Mucosa of descending colon (tissue), 3 donors: Measurements from ENCODE around the gene PCGF1. TPM values are rescaled to one million over a fixed set of nuclear protein-coding genes. Genes with fewer than 3 reads are reported as not detected.

Experiments
- ATAC-seq: fragments of 200-7000 bp; cut with Tn5 transposase; one replicate; pipeline ENCODE4 v1.9.1; 2020; ENCODE audit warnings: mild to moderate bottlenecking, moderate library complexity
- DNase-seq, 3 donors: peaks; one replicate each; pipeline ENCODE4 v3.0.0-alpha.2; 2020
- H3K36me3 ChIP-seq: fragments of 200-600 bp; one replicate; pipeline ENCODE4 v1.8.0; 2021; ENCODE audit warnings: low read depth, mild to moderate bottlenecking
- H3K4me1 ChIP-seq: fragments of 200-600 bp; one replicate; pipeline ENCODE4 v1.8.0; 2021; ENCODE audit warnings: low read depth, mild to moderate bottlenecking
- H3K4me3 ChIP-seq: fragments of 200-600 bp; one replicate; pipeline ENCODE4 v1.8.0; 2021; ENCODE audit warnings: mild to moderate bottlenecking
- H3K9me3 ChIP-seq: fragments of 200-600 bp; one replicate; pipeline ENCODE4 v1.8.0; 2021; ENCODE audit warnings: mild to moderate bottlenecking
- intact Hi-C, 2 donors: fragments of 100-400 bp; cut with DNase I in 1 of 2; cut with micrococcal nuclease in 1 of 2; formaldehyde crosslinking; loops; one replicate each; pipeline versions ENCODE4 v1.11.0 to v1.11.1; 2022; cut with DNase I, micrococcal nuclease
- total RNA-seq, 3 donors: library from RNA; stranded (reverse); fragmentation: NEBNext Ultra II Directional in 2 of 3; extraction: Animal tissue kit (Norgen Biotek cat#: 25700) in 2 of 3; gene quantifications; one replicate each; pipeline versions ENCODE4 v1.2.1 to v1.2.4, GENCODE V29; 2021 to 2023
- TF ChIP-seq, protein P1 (sequence below): fragments of 200-600 bp; IDR thresholded peaks from one replicate; pipeline ENCODE4 v1.8.0; 2022; ENCODE audit warnings: antibody characterized with exemption, mild to moderate bottlenecking
- donor health status: DM: no; HTN: no; CAD: no; lungs with moderate emphysema.
- donor health status: DM: no; HTN: no; CAD: no.
- donor health status: DM: no; HTN: yes; CAD: no.

The PCGF1 gene
- total RNA-seq, 3 donors from 2014 or later = 20.3 to 29.1 (median 22.3) TPM

DNA sequence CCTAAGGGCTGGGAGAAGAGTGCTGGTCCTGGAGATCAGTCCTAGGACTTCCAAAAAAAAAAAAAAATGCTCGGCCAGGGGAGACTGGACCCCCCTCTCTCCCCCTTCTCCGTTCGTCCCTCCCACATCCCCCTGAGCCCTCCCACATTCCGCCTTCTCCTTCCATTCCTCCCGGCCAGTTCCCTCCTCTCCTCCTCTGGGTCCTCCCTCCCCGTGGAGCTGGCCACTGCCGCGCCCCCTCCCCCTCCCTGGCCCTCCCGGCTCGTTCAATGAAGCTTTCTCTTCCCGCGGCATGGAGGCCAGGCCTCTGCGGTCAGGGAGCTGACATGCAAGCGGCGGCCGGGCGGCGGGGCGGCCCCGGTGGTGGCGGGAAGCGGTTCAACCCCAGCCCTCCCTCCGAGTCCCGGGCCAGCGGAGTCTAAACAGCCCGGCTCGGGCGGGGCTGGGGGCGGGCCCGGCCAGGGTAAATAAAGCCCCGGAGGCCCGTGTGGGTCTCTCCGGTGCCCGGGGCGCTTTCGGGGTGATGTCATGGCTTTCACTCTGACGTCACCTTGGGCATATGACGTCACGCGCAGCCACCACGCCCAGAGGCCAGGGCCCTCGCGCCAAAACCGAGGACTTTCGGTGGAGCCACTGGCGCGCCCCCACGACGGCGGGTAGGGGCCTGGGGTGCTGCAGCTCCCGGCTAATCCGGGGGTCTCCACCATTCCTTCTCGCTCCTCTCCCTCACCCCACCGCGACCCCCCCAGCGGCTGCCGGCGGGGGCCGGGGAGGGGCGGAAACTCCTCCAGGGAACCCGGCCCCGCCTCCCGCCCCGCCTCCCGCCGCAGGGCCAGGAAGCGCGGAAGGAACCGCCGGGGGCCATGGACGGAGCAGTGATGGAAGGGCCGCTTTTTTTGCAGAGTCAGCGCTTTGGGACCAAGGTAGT, 46.7 kb upstream of the PCGF1 start, which contains the start of the genes DOK1 and LOXL3:
DOK1 (plus strand) TSS at position 829 of the 928 bp plus-strand sequence; CDS start at position 864, 35 bp downstream.
LOXL3 (minus strand) TSS at position 51 of the 928 bp plus-strand sequence. CDS start 1,308 bp downstream, outside the sequence.
- intact Hi-C loops = no loop called here
- ATAC-seq = peak; percentile 87
- H3K36me3 ChIP-seq = no peaks in the 10 kb centered on the region
- TF ChIP-seq, protein P1, sequence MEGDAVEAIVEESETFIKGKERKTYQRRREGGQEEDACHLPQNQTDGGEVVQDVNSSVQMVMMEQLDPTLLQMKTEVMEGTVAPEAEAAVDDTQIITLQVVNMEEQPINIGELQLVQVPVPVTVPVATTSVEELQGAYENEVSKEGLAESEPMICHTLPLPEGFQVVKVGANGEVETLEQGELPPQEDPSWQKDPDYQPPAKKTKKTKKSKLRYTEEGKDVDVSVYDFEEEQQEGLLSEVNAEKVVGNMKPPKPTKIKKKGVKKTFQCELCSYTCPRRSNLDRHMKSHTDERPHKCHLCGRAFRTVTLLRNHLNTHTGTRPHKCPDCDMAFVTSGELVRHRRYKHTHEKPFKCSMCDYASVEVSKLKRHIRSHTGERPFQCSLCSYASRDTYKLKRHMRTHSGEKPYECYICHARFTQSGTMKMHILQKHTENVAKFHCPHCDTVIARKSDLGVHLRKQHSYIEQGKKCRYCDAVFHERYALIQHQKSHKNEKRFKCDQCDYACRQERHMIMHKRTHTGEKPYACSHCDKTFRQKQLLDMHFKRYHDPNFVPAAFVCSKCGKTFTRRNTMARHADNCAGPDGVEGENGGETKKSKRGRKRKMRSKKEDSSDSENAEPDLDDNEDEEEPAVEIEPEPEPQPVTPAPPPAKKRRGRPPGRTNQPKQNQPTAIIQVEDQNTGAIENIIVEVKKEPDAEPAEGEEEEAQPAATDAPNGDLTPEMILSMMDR = no peak
- H3K4me1 ChIP-seq = peaks cover 27% of the 10 kb centered on the region
- peak; percentile 93 to 96 (median 94) for DNase-seq
- no peaks in the 10 kb centered on the region for H3K9me3 ChIP-seq
- H3K4me3 ChIP-seq = peak within 1 kb of the TSS; percentile 38

DNA sequence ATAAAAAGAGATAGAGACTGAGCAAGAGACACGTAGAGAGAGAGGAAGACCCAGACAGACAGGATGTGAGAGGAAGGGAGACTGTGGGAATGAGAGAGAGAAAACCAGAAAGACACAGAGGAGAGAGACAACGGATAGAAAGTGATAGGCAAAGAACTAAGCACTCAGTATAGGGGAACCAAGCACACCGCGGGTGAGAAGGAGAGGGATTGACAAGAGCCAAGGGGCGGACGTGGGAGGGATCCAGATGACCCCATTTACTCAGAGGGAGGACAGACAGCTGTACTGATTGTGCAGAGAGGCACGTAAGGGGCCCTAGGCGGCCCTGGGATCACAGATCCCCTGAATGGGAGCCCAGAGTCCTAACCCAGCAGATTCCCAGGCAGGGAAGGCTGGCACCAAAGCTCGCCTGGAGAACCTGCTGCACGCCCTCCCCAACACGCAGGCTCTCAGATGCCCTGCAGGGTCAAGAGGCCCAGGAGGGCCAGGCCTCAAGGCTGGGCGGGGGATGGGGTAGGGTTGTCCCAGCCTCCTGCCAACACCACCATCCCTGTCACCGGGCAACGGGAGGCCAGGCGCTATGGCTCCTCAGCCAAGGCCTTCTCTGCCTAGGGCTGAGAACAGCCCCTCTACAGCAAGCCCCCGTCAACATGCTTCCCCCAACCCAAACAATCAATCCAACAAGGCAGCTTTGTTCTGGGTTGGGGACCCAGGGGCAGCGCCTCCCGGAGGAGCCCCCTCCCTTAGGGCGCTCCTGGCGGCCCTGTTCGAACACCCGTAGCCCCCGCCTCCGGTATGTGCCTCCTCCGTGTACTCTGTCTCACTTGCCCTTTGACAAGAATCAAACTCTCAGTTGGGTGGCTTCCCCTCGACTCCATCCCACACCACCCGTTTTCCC, 45.7 kb upstream of the PCGF1 start:
- H3K4me1 ChIP-seq = peaks cover 26% of the 10 kb centered on the region
- intact Hi-C loops = no loop called here
- TF ChIP-seq, protein P1 = no peak
- H3K4me3 ChIP-seq = no peak overlapping the region
- H3K36me3 ChIP-seq = no peaks in the 10 kb centered on the region
- ATAC-seq (no peak), DNase-seq (peak in 2 of 3 donors; percentile 28 to 61)
- H3K9me3 ChIP-seq = no peaks in the 10 kb centered on the region

DNA sequence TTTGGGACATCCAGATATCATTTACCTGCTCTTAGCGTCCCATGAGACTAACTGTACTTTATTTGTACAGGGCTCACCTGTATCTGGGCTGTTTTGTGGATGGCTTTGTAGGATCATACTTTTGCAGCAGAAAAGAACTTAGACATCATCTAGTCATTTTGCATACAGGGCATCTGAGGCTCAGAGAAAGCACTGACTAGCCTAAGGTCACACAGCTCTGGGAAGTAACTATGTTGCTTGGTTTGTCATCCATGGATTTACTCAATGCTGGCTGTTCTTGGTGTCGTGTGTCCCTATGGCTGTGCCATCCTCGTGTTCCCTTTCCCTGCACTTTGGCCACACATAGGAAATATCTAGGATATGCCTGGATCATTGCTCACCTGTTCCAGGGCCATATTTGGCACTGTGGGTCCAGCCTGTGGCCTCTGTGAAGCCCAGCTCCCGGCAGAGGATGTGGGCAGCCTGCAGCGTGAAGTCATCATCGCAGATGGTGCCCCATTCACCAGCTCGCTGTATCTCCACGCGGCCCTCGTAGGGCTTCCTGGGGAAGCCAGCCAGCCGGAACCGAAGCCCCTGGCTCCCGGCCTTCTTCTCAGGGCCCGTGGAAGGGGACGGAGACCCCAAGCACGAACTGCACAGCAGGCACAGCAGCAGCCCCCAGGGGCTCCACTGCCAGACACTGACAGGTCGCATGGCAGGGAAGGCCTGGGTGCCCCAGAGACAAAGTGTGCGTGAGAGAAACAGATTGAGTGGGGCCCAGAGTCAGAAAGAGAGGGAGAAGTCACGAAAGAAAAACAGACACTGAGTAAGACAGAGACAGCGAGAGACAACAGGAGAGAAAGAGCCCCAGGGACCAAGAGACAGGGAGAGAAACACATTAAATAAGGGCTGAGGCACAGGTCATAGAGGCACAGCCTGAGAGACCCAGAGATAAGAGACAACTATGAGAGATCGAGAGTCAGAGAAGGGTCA, 44.7 kb upstream of the PCGF1 start:
- ATAC-seq = no peak
- H3K9me3 ChIP-seq = no peaks in the 10 kb centered on the region
- intact Hi-C loops = no loop called here
- no peak overlapping the region for H3K4me3 ChIP-seq
- H3K36me3 ChIP-seq = no peaks in the 10 kb centered on the region
- TF ChIP-seq, protein P1 = no peak
- peaks cover 20% of the 10 kb centered on the region for H3K4me1 ChIP-seq
- peak in 1 of 3 donors; percentile 49 for DNase-seq

DNA sequence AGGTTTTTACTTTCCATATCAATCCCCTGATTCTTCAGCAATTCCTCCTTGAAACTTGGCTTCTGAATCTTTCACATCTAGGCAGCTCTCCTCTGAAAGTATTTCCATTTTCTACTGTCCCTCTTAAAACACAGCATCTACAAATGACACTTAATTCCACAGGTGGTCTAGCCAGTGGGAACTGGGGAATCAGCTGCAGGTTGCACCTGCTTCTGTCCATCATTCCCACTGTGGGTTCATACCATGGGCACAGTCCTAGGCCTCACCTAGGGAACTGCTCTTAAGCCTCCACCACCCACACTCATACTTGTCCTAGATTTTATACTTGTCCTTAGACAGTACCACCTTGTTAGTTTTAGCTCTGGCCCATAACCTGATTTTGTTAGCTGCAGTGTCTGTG, 44.0 kb upstream of the PCGF1 start:
- Histone ChIP-seq H3K36me3 (no peaks in the 10 kb centered on the region), H3K4me3 (no peak overlapping the region)
- intact Hi-C loops = no loop called here

More for the DNA sequence above, 44.0 kb upstream of the PCGF1 start:
- Histone ChIP-seq H3K9me3 (no peaks in the 10 kb centered on the region), H3K4me1 (peaks cover 19% of the 10 kb centered on the region)
- TF ChIP-seq, protein P1 = no peak
- DNase-seq = no peak
- ATAC-seq = no peak
